Measurements from ENCODE around the gene NOD1.
"Not testable (repeated sequence)": the region's sequence is repeated elsewhere in the genome, so short reads cannot be mapped to it uniquely, and the experiment has no call there.

Gene NOD1

DNA sequence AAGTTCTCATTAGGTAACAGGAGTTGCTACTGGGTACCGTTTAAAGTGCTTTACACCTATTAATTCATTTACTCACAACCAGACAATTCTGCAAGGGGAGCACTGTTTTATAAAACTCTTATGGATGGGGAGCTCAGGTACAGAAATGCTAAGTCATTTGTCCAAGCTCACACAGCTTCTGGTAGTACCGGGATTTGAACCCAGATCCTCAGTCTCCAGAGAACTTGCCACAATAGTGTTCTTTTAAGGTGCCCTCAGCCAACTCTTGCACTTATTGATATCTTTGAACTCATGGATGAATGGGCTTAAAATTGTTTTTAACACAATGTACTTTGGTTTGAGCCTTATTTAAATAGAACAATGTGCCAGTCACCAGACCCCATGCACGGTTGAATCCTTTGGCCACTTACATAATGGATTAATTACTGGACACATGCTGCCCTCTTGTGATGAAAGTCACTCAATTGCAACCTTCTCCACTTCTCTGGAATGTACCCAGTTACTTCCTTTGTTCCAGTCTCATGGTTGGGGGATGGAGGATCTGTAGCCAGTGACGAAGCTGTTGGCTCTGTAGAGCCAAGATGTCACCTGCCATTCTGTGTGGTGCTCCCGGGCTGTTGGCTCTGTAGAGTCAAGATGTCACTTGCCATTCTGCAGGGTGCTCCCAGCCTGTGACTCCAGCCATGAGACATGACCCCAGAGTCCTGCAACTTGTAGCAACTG, 65.6 kb downstream of the NOD1 start:
- DNase-seq (ENCODE audit: low read depth, low spot score): peak; percentile 89

DNA sequence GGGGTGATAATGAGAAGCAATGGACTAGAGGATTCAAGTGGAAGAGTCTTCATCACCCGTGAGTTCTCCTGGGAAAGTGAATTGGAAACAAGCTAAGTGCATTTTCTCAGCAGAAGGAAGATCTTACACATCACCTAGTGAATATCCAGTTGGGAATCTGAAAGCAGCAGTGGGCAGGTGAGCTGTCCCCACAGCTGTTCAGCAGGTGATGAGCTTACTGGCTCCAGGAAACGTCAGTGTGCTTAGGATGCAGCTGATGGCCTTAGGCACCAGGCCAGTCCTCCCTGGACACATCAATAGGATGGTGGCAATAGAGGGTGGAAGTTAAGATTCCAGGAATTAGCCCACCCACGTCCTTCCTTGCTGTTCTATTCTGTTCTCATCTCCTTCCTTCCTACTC, 66.7 kb downstream of the NOD1 start:
- no peak for DNase-seq (ENCODE audit: low read depth, low spot score)

GRCh38 chr7:30411173-30411572, 67.4 kb downstream of the NOD1 start:
- no peak for DNase-seq (ENCODE audit: low read depth, low spot score)

DNA sequence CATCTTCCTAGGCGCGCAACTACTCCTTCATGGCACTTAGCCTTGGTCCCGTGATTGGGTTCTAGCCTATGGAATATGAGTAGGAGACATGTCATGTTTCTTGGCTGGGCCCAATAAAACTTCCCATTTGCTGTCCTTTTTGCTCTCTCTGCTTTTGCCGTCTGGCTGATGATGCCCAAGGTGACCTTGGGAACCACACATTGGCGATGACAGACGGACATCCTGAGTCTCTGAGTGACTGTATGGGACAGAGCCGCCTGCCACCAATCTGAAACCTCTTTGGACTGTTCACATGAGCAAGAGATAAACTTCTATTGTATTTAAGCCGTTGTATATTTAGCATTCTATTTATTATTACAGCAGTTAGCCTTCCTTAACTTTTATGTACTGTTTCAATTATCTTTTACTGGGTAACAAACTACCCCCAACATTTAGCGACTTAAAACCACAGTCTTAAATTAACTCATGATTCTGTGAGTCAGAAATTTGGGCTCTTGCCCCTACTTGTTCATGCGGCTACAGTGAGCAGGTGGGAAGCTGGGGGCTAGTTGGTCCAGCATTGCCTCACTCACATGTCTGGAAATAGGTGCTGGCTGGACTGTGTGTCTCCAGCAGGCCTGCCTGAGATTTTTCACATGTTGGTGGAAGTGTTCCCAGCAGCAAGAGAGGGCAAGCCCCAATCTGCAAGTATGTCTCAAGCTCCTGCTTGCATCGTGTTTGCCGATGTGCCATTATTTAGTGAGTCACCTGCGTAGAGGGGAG, 71.7 kb downstream of the NOD1 start:
- DNase-seq (ENCODE audit: low read depth, low spot score): peak; percentile 48

DNA sequence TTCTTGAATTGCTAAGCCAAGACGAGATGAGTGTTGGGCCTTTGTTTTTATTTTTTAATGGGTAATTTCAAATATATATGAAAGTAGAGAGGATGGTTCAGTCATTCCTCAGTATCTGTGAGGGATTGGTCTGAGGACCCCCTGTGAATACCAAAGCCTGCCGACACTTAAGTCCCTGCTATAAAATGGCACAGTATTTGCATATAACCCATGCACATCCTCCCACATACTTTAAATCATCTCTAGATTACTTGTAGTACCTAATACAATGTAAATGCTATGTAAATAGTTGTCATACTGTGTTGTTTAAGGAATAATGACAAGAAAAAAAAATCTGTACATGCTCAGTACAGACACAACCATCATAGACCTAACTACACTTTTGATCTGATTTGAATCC, 73.4 kb downstream of the NOD1 start:
- DNase-seq (ENCODE audit: low read depth, low spot score): no peak

DNA sequence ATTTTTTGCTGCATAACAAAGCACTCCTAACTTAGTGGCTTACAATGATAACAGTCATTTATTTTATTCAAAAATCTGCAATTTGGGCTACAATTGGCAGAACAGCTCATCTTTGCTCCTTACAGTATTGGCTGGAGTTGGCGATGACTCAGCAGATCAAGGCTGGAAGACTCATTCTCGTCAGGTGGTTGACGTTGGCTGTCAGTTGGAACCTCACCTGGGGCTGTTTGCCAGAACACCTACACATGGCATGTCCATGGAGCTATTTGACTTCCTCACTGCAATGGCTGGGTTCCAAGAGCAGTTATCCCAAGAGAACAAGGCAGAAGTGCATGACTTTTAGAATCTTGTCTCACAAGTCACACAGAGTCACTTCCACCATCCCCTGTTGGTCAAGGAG, 75.1 kb downstream of the NOD1 start:
- DNase-seq (ENCODE audit: low read depth, low spot score): no peak

- DNase-seq (ENCODE audit: low read depth, low spot score): no peak
These were observed 82.2 kb downstream of the NOD1 start for GRCh38 chr7:30396389-30396788.

GRCh38 chr7:30395676-30396075, 82.9 kb downstream of the NOD1 start:
- DNase-seq (ENCODE audit: low read depth, low spot score): no peak

DNA sequence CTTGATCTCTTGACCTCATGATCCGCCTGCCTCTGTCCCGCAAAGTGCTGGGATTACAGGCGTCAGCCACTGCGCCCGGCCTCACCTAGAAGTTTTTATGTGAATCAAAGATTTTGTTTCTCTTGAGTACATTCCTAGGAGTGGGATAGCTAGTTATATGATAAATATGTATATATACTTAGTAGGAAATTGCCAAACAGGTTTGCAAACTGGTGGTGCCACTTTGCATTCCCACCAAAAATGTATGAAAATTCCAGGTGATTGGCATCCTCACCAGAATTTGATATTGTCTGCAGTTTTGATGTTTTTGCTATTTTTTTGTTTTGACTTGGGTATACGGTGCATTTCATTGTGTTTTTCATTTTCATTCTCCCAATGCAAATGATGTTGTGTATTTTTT, 86.8 kb downstream of the NOD1 start:
- no peak for DNase-seq (ENCODE audit: low read depth, low spot score)

- DNase-seq (ENCODE audit: low read depth, low spot score): peak; percentile 2
These were observed 87.6 kb downstream of the NOD1 start for GRCh38 chr7:30390736-30391636.

DNA sequence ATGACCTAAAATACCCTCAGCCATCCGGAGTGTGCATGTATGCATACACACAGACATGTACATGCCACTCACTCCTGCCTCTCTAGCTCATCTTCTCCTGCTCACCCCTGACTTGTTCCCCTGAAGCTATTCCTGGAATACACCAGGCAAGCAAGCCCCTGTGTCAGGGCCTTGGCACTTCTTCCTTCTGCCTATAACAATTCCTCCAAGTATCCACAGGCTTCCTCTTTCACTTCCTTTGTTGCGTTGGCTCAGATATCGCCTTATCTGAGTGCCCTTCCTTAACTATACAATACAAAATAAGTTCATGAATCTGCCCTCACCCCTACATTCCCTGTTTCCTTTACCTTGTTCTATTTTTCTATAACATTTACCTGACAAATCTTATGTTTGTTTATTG, 88.8 kb downstream of the NOD1 start:
- no peak for DNase-seq (ENCODE audit: low read depth, low spot score)

GRCh38 chr7:30382607-30383006, 96.0 kb downstream of the NOD1 start:
- DNase-seq (ENCODE audit: low read depth, low spot score): no peak

- DNase-seq (ENCODE audit: low read depth, low spot score): not testable (repeated sequence)
These were observed 97.8 kb downstream of the NOD1 start for GRCh38 chr7:30380824-30381223.

- DNase-seq (ENCODE audit: low read depth, low spot score): no peak
These were observed 98.3 kb downstream of the NOD1 start for GRCh38 chr7:30380294-30380693.

DNA sequence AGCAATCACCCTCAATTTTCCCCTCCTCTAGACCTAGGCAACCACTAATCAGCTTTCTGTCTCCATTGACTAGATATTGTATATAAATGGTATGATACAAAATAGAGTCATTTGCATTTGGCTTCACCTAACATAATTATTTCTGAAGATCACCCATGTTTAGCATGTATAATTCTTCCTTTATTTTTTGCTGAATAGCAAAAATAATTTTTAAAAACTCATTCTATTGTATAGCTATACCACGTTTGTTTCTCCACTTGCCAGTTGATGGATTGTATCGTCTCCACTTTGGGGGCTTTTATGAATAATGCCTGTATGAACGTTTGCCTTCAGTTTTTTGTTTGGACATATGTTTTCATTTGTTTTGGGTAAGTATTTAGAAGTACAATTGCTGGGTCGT, 98.8 kb downstream of the NOD1 start:
- no peak for DNase-seq (ENCODE audit: low read depth, low spot score)

- no peak for DNase-seq (ENCODE audit: low read depth, low spot score)
These were observed 99.5 kb downstream of the NOD1 start for GRCh38 chr7:30379131-30379530.

GRCh38 chr7:30378275-30378674, 100.3 kb downstream of the NOD1 start:
- DNase-seq (ENCODE audit: low read depth, low spot score): no peak
